GM12864 (cell line): ENCODE measurements around the gene MAP3K14.

Experiments used
- DNase-seq: peaks from one replicate; pipeline ENCODE4 v3.0.0-alpha.2; 2011; ENCODE audit warnings: low read depth
- H3K4me3 ChIP-seq: 2 replicates; pipeline ENCODE4 v1.5.1; 2011; ENCODE audit warnings: mild to moderate bottlenecking, low read depth, low read length, control low read depth
- CTCF ChIP-seq: IDR thresholded peaks from 2 replicates; pipeline ENCODE4 v1.5.1; 2011; ENCODE audit warnings: low read depth, mild to moderate bottlenecking, moderate library complexity, low read length, control low read depth, inconsistent platforms; ENCODE audit errors: missing control alignments

MAP3K14 gene

GRCh38 chr17:45251931-45252330, 64.9 kb downstream of the MAP3K14 start:
- no peak overlapping the region for H3K4me3 ChIP-seq
- no peak for DNase-seq
- no peak for TF ChIP-seq CTCF

GRCh38 chr17:45248132-45248957, 68.5 kb downstream of the MAP3K14 start:
- no peak for DNase-seq
- TF ChIP-seq CTCF, result no peak
- peak overlapping the region; percentile 76 for H3K4me3 ChIP-seq

- no peak for TF ChIP-seq CTCF
- H3K4me3 ChIP-seq, result peak overlapping the region; percentile 76
- DNase-seq, result peak; percentile 82
These were observed 69.2 kb downstream of the MAP3K14 start for GRCh38 chr17:45247429-45248131.

GRCh38 chr17:45246861-45247428, 69.9 kb downstream of the MAP3K14 start:
- H3K4me3 ChIP-seq, result peak overlapping the region; percentile 76
- DNase-seq, result no peak
- peak; percentile 40 for TF ChIP-seq CTCF

GRCh38 chr17:45246338-45246737, 70.5 kb downstream of the MAP3K14 start:
- TF ChIP-seq CTCF, result no peak

GRCh38 chr17:45244725-45245656, 71.8 kb downstream of the MAP3K14 start:
- H3K4me3 ChIP-seq, result no peak overlapping the region
- DNase-seq, result no peak
- TF ChIP-seq CTCF, result no peak

More at GRCh38 chr17:45246338-45246737, 70.5 kb downstream of the MAP3K14 start:
- no peak for DNase-seq
- H3K4me3 ChIP-seq, result no peak overlapping the region
